Stomach (tissue), 9 donors: ENCODE data around the gene RCE1. TPM values are rescaled to one million over a fixed set of nuclear protein-coding genes. Genes with fewer than 3 reads are reported as not detected.

ENCODE experiments used
- DNase-seq, 2 donors: peaks; one replicate each; pipeline versions ENCODE4 v3.0.0 to v3.0.0-alpha.2; 2013 to 2019
- H3K27ac ChIP-seq, 5 donors: fragments of 200-600 bp in 4 of 5; sonication (generic) in 4 of 5; one replicate each; pipeline ENCODE4 v1.5.1; 2013 to 2019; ENCODE audit warnings: mild to moderate bottlenecking in 1 of 5, moderate library complexity in 1 of 5
- H3K27me3 ChIP-seq, 3 donors: fragments of 200-600 bp; sonication (generic); one replicate each; pipeline ENCODE4 v1.5.1; 2017 to 2019; ENCODE audit warnings: mixed run types in 1 of 3
- H3K36me3 ChIP-seq, 4 donors: fragments of 200-600 bp; sonication (generic); 1 replicate in 3 of 4; 2 replicates in 1 of 4; pipeline ENCODE4 v1.5.1; 2016 to 2019
- H3K4me1 ChIP-seq, 4 donors: fragments of 200-600 bp; sonication (generic); one replicate each; pipeline ENCODE4 v1.5.1; 2016 to 2019
- H3K4me3 ChIP-seq, 4 donors: fragments of 200-600 bp; sonication (generic) in 3 of 4; one replicate each; pipeline ENCODE4 v1.5.1; 2016 to 2019; ENCODE audit warnings: mild to moderate bottlenecking in 1 of 4
- H3K9me3 ChIP-seq, 4 donors: fragments of 200-600 bp; sonication (generic); one replicate each; pipeline ENCODE4 v1.5.1; 2016 to 2019
- EP300 ChIP-seq: sonication (generic); formaldehyde crosslinking; IDR thresholded peaks from one replicate; pipeline ENCODE4 v1.6.1; 2017; ENCODE audit warnings: antibody characterized with exemption
- POLR2A ChIP-seq, 4 donors: fragments of 450-650 bp; IDR thresholded peaks; one replicate each; pipeline ENCODE4 v1.6.1; 2016; ENCODE audit warnings: antibody characterized with exemption in 4 of 4, control low read depth in 2 of 4, mild to moderate bottlenecking in 1 of 4, moderate library complexity in 1 of 4
- POLR2AphosphoS5 ChIP-seq, 3 donors: sonication (generic); formaldehyde crosslinking; IDR thresholded peaks; one replicate each; pipeline ENCODE4 v1.6.1; 2016; ENCODE audit warnings: antibody characterized with exemption in 3 of 3
- WGBS, 5 donors: extraction: QIAGEN DNeasy Blood & Tissue Kit in 3 of 5; methylation state at CpG; one replicate each; pipeline versions ENCODE4 v1.1.5 to v1.1.7; 2013 to 2018; 5-methylcytosine and 5-hydroxymethylcytosine counted together
- intact Hi-C: fragments of 100-400 bp; cut with DNase I; formaldehyde crosslinking; loops from one replicate; pipeline ENCODE4 v1.15.1; 2023; ENCODE audit warnings: low total_unique reads
- polyA plus RNA-seq, 3 donors: library from polyadenylated mRNA; stranded (reverse); fragments of 200-250 nt; gene quantifications; one replicate each; pipeline ENCODE4 v1.2.3, GENCODE V29; 2013
- total RNA-seq, 5 donors: library from RNA; depleted of rRNA; stranded (reverse); fragments of >200 nt; gene quantifications; one replicate each; pipeline versions ENCODE4 v1.1.0 to v1.2.3, GENCODE V29; 2014 to 2016
- TF ChIP-seq, protein P1 (sequence below), 7 experiments: fragments of 450-650 bp in 4 of 7; fragments of 200-600 bp in 3 of 7; sonication (generic) in 3 of 7; IDR thresholded peaks; one replicate each; pipeline ENCODE4 v1.5.1; 2016 to 2019; ENCODE audit warnings: antibody characterized with exemption in 7 of 7, control low read depth in 2 of 7, mild to moderate bottlenecking in 1 of 7
- donor health status: healthy with polysubstance abuse.
- donor health status: Bipolar disorder and iron deficiency.
- donor health status: healthy.

The RCE1 gene
- total and polyA plus RNA-seq, 8 donors, result 0.58 to 124 (median 14.7) TPM

DNA sequence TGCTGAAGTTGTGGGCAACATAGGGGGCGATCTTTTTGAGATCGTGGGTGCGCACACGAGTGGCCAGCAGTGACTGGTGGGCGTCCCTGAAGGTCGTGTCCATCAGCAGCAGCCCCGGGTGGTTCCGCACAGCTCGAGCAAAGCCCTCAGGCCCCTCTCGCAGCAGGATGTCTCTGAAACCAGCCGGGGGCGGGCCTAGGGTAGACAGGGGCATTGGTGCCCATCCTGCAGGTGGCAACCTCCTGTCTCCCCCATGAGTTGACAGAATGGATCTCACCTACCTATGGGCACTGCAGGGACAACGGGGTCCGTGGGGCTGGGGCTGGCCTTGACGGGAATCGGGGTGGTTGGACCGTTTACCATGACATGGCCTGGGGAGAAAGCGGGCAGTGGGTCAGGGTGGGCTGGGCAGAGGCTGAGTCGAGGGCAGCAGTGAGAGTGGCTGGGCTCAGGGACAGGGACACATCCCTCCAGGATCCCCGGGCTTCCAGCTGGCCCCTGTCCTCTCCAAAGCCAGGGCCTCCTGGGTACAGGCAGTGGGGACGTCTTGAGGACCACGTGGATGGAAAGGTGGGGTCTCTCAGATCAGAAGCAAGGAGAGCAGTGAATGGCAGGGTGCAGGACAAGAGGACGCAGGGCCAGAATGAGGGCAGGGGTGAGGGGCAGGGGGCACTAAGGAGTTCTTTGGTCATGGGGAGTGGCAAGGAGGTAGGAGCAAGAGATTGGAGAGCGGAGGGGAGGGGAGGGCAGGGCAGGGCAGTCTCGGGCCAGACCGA lies 9.4 kb downstream of the RCE1 start:
- intact Hi-C loops, result no loop called here
- DNase-seq, result no peak
- Histone ChIP-seq H3K36me3 (peaks cover 7 to 23% (median 21%) of the 10 kb centered on the region in 4 donors), H3K27me3 (no peaks in the 10 kb centered on the region), H3K4me1 (peaks cover 7 to 16% (median 15%) of the 10 kb centered on the region in 4 donors), H3K4me3 (no peak overlapping the region), H3K9me3 (no peaks in the 10 kb centered on the region), H3K27ac (no peak overlapping the region)
- 80 to 89% (median 87%) methylated on average over 19 to 26 of the region's 26 CpGs for WGBS, 5 donors
- TF ChIP-seq POLR2A (IDR thresholded peaks at IDR 0.05) (no peak), EP300 (no peak), POLR2AphosphoS5 (IDR thresholded peaks at IDR 0.05) (no peak)
- TF ChIP-seq, protein P1, sequence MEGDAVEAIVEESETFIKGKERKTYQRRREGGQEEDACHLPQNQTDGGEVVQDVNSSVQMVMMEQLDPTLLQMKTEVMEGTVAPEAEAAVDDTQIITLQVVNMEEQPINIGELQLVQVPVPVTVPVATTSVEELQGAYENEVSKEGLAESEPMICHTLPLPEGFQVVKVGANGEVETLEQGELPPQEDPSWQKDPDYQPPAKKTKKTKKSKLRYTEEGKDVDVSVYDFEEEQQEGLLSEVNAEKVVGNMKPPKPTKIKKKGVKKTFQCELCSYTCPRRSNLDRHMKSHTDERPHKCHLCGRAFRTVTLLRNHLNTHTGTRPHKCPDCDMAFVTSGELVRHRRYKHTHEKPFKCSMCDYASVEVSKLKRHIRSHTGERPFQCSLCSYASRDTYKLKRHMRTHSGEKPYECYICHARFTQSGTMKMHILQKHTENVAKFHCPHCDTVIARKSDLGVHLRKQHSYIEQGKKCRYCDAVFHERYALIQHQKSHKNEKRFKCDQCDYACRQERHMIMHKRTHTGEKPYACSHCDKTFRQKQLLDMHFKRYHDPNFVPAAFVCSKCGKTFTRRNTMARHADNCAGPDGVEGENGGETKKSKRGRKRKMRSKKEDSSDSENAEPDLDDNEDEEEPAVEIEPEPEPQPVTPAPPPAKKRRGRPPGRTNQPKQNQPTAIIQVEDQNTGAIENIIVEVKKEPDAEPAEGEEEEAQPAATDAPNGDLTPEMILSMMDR (IDR thresholded peaks at IDR 0.05), result no peak

DNA sequence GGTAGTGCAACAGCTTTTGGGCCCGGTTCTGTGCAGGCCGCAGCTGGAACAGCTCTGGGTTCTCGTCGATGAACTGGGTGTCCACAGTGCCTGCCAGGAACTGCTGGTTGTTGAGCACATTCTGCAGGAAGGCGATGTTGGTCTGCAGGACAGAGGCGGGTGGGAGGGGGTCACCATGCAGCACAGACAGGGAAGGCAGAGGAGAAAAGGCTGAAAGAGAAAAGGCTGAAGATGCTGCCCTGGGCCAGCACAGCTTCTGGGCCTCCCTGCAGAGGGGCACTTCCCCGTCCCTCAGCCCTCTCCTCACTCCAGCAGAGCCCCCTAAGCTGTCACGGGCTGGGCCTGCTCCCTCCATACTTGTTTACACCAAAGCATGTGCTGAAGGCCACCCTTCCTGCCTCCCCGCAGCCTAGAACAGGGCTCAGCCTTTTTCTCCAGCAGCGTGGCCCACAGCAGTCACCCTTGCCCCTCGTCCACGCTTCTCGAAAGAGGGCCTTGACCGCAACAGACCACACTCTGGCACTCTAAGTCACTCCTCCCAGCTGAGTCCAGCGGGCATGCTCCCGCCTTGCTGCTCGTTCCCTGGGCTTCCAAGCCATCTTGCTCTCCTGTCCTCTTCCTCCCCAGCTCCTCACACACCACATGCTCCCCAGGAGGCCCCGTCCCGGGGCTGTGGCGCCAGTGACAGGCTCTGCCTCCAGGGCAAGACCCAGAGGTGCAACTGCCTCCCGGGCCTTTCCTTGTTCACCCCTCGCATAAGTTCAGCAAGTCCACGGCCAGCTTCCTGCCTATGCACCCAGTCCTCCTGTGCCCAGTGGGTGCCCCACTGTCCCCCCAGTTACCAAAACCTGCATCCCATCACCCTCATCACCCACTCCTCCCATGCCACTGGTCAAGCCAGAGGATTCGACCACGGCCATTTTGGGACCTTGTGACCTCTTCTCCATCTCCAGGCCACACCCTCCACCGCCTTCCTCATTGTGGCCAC lies 10.3 kb downstream of the RCE1 start:
- no peak overlapping the region for H3K27ac ChIP-seq
- H3K4me3 ChIP-seq, result no peak overlapping the region
- intact Hi-C loops, result no loop called here
- no peaks in the 10 kb centered on the region for H3K9me3 ChIP-seq
- no peaks in the 10 kb centered on the region for H3K27me3 ChIP-seq
- peaks cover 5 to 22% (median 15%) of the 10 kb centered on the region in 4 donors for H3K36me3 ChIP-seq
- no peak for DNase-seq
- no peak for TF ChIP-seq POLR2A (IDR thresholded peaks at IDR 0.05)
- TF ChIP-seq, protein P1 (IDR thresholded peaks at IDR 0.05), result no peak
- no peak for TF ChIP-seq EP300
- no peak for TF ChIP-seq POLR2AphosphoS5 (IDR thresholded peaks at IDR 0.05)
- 88 to 92% (median 91%) methylated on average over 24 to 26 of the region's 26 CpGs for WGBS, 5 donors
- peaks cover 7 to 25% (median 16%) of the 10 kb centered on the region in 4 donors for H3K4me1 ChIP-seq

DNA sequence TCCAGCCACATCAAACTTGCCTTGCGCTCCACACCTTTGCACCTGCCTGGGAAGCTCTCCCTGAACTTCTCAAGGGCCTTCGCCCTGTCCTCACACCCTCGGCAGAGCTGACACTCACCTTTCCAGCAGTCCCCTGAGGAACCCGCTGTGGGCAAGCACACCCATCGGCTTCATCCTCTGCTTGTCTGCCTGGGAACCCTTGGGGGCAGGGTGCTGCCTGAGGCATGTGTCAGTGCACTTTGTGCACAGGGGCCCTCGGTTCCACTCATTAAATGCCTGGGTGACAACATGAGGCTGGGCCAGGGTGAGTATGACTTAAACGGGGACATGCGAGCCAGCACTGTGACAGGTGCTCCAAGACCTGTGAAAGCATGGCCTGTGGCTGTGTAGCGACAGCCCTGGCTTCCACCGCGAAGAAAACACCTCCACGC lies 11.0 kb downstream of the RCE1 start:
- peaks cover 0 to 22% (median 11%) of the 10 kb centered on the region in 4 donors for H3K36me3 ChIP-seq
- no peak overlapping the region for H3K4me3 ChIP-seq
- no peaks in the 10 kb centered on the region for H3K27me3 ChIP-seq
- H3K27ac ChIP-seq, result no peak overlapping the region
- no peak for DNase-seq
- WGBS, 5 donors, result 90 to 94% (median 93%) methylated on average over 11 to 12 of the region's 12 CpGs
- TF ChIP-seq, protein P1 (IDR thresholded peaks at IDR 0.05), result no peak
- TF ChIP-seq EP300, result no peak
- TF ChIP-seq POLR2A (IDR thresholded peaks at IDR 0.05), result no peak
- no peak for TF ChIP-seq POLR2AphosphoS5 (IDR thresholded peaks at IDR 0.05)
- peaks cover 7 to 32% (median 16%) of the 10 kb centered on the region in 4 donors for H3K4me1 ChIP-seq
- intact Hi-C loops, result no loop called here
- no peaks in the 10 kb centered on the region for H3K9me3 ChIP-seq

DNA sequence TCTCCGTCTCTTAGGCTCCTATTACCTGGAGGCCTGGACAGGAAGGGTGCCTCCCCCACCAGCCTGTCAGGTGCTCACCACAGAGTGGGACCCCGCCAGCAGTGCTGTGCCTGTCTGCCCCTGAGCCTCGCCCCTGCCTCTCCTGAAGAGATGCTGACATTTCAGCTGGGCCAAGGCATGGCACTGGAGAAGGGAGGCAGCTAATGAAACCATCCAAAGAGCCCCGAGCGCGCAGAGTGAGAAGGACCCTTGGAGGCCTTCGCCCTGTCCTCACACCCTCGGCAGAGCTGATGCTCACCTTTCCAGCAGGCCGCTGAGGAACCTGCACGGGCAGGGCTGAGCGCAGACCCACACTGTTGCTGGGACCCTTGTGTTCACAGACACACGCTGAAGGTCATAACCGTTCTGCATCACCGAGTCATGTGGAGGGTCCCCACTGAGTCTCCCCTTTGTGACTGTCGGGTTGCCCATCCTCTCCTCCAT lies 11.5 kb downstream of the RCE1 start:
- Histone ChIP-seq H3K27me3 (no peaks in the 10 kb centered on the region), H3K36me3 (peaks cover 0 to 22% (median 9%) of the 10 kb centered on the region in 4 donors), H3K4me1 (peaks cover 7 to 37% (median 16%) of the 10 kb centered on the region in 4 donors), H3K4me3 (no peak overlapping the region), H3K27ac (no peak overlapping the region), H3K9me3 (no peaks in the 10 kb centered on the region)
- TF ChIP-seq POLR2AphosphoS5 (IDR thresholded peaks at IDR 0.05) (no peak), POLR2A (IDR thresholded peaks at IDR 0.05) (no peak), EP300 (no peak)
- TF ChIP-seq, protein P1 (IDR thresholded peaks at IDR 0.05), result no peak
- no peak for DNase-seq
- 93 to 99% (median 96%) methylated on average over 11 to 15 of the region's 15 CpGs for WGBS, 5 donors
- intact Hi-C loops, result no loop called here
